K562 (cell line): ENCODE measurements around the gene CELA3B. TPM values are rescaled to one million over a fixed set of nuclear protein-coding genes. Genes with fewer than 3 reads are reported as not detected.

Source experiments
- CBFA2T3 ChIP-seq: fragments of 450-650 bp; IDR thresholded peaks from 2 replicates; pipeline ENCODE4 v1.6.1; 2017
- CREB3 ChIP-seq: fragments of 450-650 bp; conservative IDR thresholded peaks from 2 replicates; pipeline ENCODE4 v1.6.1; 2016; ENCODE audit warnings: missing genetic modification characterization, low read depth, mild to moderate bottlenecking, missing compliant biosample characterization, moderate library complexity
- CTCF ChIP-seq, 3 experiments: IDR thresholded peaks in 2 of 3; conservative IDR thresholded peaks in 1 of 3; 2 replicates each; pipeline ENCODE4 v1.5.1; 2011 to 2012; ENCODE audit warnings: low read length in 3 of 3, mild to moderate bottlenecking in 3 of 3, control low read depth in 2 of 3, improper control_type of control experiment in 1 of 3, inconsistent platforms in 1 of 3, low read depth in 1 of 3, mixed read lengths in 1 of 3, moderate library complexity in 1 of 3; ENCODE audit not compliant: insufficient read depth in 2 of 3
- DPF2 ChIP-seq: fragments of 450-650 bp; IDR thresholded peaks from 2 replicates; pipeline ENCODE4 v1.6.1; 2016
- E2F6 ChIP-seq, 2 experiments: IDR thresholded peaks; 2 replicates each; pipeline ENCODE4 v1.6.1; 2011; ENCODE audit warnings: borderline replicate concordance in 1 of 2, control low read depth in 1 of 2, low read depth in 1 of 2, low read length in 1 of 2, mild to moderate bottlenecking in 1 of 2, mixed read lengths in 1 of 2, moderate library complexity in 1 of 2; ENCODE audit not compliant: insufficient read depth in 1 of 2, insufficient read length in 1 of 2, poor library complexity in 1 of 2, severe bottlenecking in 1 of 2; ENCODE audit errors: extremely low read depth in 1 of 2
- ETS1 ChIP-seq: conservative IDR thresholded peaks from 2 replicates; pipeline ENCODE4 v1.6.1; 2011; ENCODE audit warnings: low read depth, mild to moderate bottlenecking, low read length; ENCODE audit not compliant: control insufficient read depth
- FOXA3 ChIP-seq, 2 experiments: fragments of 450-650 bp in 1 of 2; sonication (generic) in 1 of 2; formaldehyde crosslinking; IDR thresholded peaks in 1 of 2; conservative IDR thresholded peaks in 1 of 2; 2 replicates each; pipeline versions ENCODE4 v1.4.0 to v1.8.0; 2020 to 2022; ENCODE audit warnings: mild to moderate bottlenecking in 2 of 2, missing genetic modification reagents in 1 of 2
- GABPA ChIP-seq: fragments of 200-800 bp; sonication (Bioruptor generic); conservative IDR thresholded peaks from 2 replicates; pipeline ENCODE4 v1.6.1; 2016; ENCODE audit warnings: low read depth, missing genetic modification characterization, missing compliant biosample characterization
- JUND ChIP-seq, 2 experiments: IDR thresholded peaks; 2 replicates in 1 of 2; 3 replicates in 1 of 2; pipeline ENCODE4 v1.6.1; 2011; ENCODE audit warnings: borderline replicate concordance in 2 of 2, low read depth in 2 of 2, low read length in 2 of 2, improper control_type of control experiment in 1 of 2, missing biosample characterization in 1 of 2, missing genetic modification characterization in 1 of 2, missing genetic modification reagents in 1 of 2
- KLF16 ChIP-seq: IDR thresholded peaks from 2 replicates; pipeline ENCODE4 v1.6.1; 2016; ENCODE audit warnings: antibody characterized with exemption
- MNT ChIP-seq, 2 experiments: fragments of 450-650 bp; conservative IDR thresholded peaks; 2 replicates each; pipeline ENCODE4 v1.6.1; 2017; ENCODE audit warnings: mild to moderate bottlenecking in 2 of 2, moderate library complexity in 2 of 2
- NR1H2 ChIP-seq: sonication (generic); formaldehyde crosslinking; IDR thresholded peaks from 2 replicates; pipeline ENCODE4 v1.4.0; 2020; ENCODE audit warnings: mild to moderate bottlenecking, missing genetic modification reagents
- SMAD3 ChIP-seq: fragments of 450-650 bp; formaldehyde crosslinking; conservative IDR thresholded peaks from 2 replicates; pipeline ENCODE4 v1.4.0; 2020; ENCODE audit warnings: mild to moderate bottlenecking
- SOX6 ChIP-seq: fragments of 450-650 bp; IDR thresholded peaks from 2 replicates; pipeline ENCODE4 v1.6.1; 2014; ENCODE audit warnings: mild to moderate bottlenecking
- TAF7 ChIP-seq: fragments of 450-650 bp; IDR thresholded peaks from 2 replicates; pipeline ENCODE4 v1.6.1; 2016; ENCODE audit warnings: missing genetic modification characterization, missing compliant biosample characterization
- TOE1 ChIP-seq, 2 experiments: fragments of 450-650 bp in 1 of 2; sonication (generic) in 1 of 2; formaldehyde crosslinking in 1 of 2; IDR thresholded peaks; 2 replicates each; pipeline versions ENCODE4 v1.7.1 to v1.8.0; 2016 to 2022; ENCODE audit warnings: borderline replicate concordance in 2 of 2, mild to moderate bottlenecking in 2 of 2, antibody characterized with exemption in 1 of 2, inconsistent platforms in 1 of 2, low read depth in 1 of 2, missing genetic modification reagents in 1 of 2, moderate library complexity in 1 of 2
- ZFP30 ChIP-seq: fragments of 250-450 bp; sonication (Bioruptor Pico); IDR thresholded peaks from 2 replicates; pipeline ENCODE4 v1.8.0; 2022; ENCODE audit warnings: moderate library complexity, mild to moderate bottlenecking, inconsistent platforms, borderline replicate concordance
- ZNF134 ChIP-seq: fragments of 250-450 bp; sonication (Bioruptor Pico); conservative IDR thresholded peaks from 2 replicates; pipeline ENCODE4 v1.4.0; 2020
- ZSCAN29 ChIP-seq: fragments of 450-650 bp; IDR thresholded peaks from 2 replicates; pipeline ENCODE4 v1.6.1; 2017
- polyA plus RNA-seq, 8 experiments: library from polyadenylated mRNA; depleted of rRNA in 4 of 8; stranded (reverse) in 5 of 8; unstranded in 3 of 8; fragments of >200 nt; fragmentation: Nextera tagmentation in 2 of 8; fragmentation: Illumina TruSeq in 1 of 8; extraction: Ambion mirVana in 2 of 8; extraction: Trizol in 1 of 8; gene quantifications; 2 replicates each; pipeline versions ENCODE4 v1.2.1 to v1.2.3, GENCODE V29; 2011 to 2014; ENCODE audit warnings: inconsistent platforms in 1 of 8, missing spikeins in 1 of 8
- total RNA-seq, 7 experiments: library from RNA; depleted of rRNA in 6 of 7; stranded (reverse); fragments of >200 nt in 6 of 7; fragmentation: Illumina TruSeq in 2 of 7; extraction: Trizol in 2 of 7; gene quantifications; 2 replicates each; pipeline versions ENCODE4 v1.2.1 to v1.2.3, GENCODE V29; 2011 to 2021; ENCODE audit warnings: low replicate concordance in 1 of 7

The CELA3B gene
- total and polyA plus RNA-seq, 9 of the 15 experiments (the other 6 are each of a cell fraction or from before 2014, with no cell fraction given), result 3.1 TPM; not detected in 8

GRCh38 chr1:21946836-21947587 is 29.8 kb upstream of the CELA3B start (continued):
- TF ChIP-seq FOXA3 (CRISPR knock-in tag; conservative IDR thresholded peaks at IDR 0.05 in 1 of 2, IDR thresholded peaks at IDR 0.05 in 1 of 2) (0 out of 4 replicates have a peak, but pooled peaks of 1 of the 2 experiments have one; percentile 38), TAF7 (tag) (no peak), CTCF (IDR thresholded peaks at IDR 0.05 in 2 of 3, conservative IDR thresholded peaks at IDR 0.05 in 1 of 3; ENCODE audit: insufficient read depth in 2 of 3, low read depth in 1 of 3, low read length in 3 of 3) (peak; percentile 26 to 36 (median 27); a peak in 4 of 6 replicates), JUND (IDR thresholded peaks at IDR 0.05; ENCODE audit: borderline replicate concordance, low read depth, low read length) (0 out of 2 replicates have a peak, but pooled peaks have one; percentile 23), JUND (tag; IDR thresholded peaks at IDR 0.05; ENCODE audit: borderline replicate concordance, low read depth, low read length) (no peak), TOE1 (IDR thresholded peaks at IDR 0.05; ENCODE audit: borderline replicate concordance) (no peak), TOE1 (CRISPR knock-in tag; IDR thresholded peaks at IDR 0.05; ENCODE audit: borderline replicate concordance, low read depth) (no peak), SMAD3 (CRISPR knock-in tag) (no peak), ZFP30 (CRISPR knock-in tag) (no peak), CREB3 (no peak), ZSCAN29 (no peak), ZNF134 (no peak), MNT (conservative IDR thresholded peaks at IDR 0.05) (peak; percentile 71 to 74), NR1H2 (CRISPR knock-in tag) (no peak), DPF2 (no peak), KLF16 (no peak), SOX6 (no peak), GABPA (tag) (peak; percentile 33; the same call in 1 of the 2 replicates), E2F6 (IDR thresholded peaks at IDR 0.05; ENCODE audit: borderline replicate concordance in 1 of 2, extremely low read depth in 1 of 2, insufficient read depth in 1 of 2, insufficient read length in 1 of 2, low read depth in 1 of 2, low read length in 1 of 2, poor library complexity in 1 of 2, severe bottlenecking in 1 of 2) (peak in 1 of 2 experiments; percentile 47), CBFA2T3 (no peak), ETS1 (0 out of 2 replicates have a peak, but pooled peaks have one; percentile 27)
